Measurements from ENCODE around the gene C6orf141.

C6orf141 gene

DNA sequence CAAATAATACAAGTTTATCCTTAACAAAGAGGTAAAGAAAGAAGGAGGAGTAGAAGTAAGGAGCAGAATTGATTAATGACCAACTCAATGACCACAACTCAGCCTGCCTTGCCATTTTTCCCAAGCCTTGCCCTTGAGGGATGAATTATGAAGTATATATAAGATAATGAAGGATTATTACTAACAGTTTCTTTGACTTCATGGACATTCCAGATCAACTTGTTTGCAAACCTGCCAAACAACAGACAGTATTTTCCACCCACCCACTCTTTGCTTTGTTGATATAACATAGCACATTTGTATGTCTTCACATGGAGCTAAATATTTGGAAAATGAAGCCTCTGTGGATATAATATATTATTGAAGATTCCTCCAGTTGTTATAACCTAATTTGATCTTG, 9.9 kb upstream of the C6orf141 start:
- FAIRE-seq, result no peak

DNA sequence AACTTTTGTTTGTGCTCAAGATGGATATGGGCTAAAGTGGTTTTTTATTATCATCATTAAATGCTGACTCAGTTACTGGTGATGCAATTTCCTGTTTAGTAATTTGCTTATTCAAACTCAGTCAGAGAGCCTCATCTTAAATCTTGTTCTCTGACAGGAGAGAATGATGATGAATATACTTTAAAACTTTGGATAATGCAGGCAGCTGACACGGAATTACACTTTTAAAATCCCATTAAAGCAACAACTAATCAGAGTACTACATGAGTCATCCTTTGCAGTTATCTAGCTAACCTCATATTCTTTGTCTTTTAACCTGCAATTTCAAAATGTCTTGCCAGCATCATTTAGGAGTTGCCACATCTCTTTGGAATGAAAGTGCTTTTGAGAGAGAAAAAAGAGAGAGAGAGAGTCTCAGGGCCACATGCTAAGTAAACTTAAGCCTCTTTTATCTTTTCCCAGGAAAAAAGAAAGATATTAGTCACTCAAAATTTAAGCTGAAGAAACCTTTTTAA, 9.2 kb upstream of the C6orf141 start:
- FAIRE-seq, result no peak

GRCh38 chr6:49541936-49542335, 8.5 kb upstream of the C6orf141 start:
- FAIRE-seq, result no peak

GRCh38 chr6:49543087-49543858, 7.2 kb upstream of the C6orf141 start:
- no peak for FAIRE-seq

- FAIRE-seq, result no peak
These were observed 4.1 kb upstream of the C6orf141 start for GRCh38 chr6:49546331-49546730.

- FAIRE-seq, result no peak
These were observed 1.7 kb upstream of the C6orf141 start for GRCh38 chr6:49548613-49549304.

- no peak for FAIRE-seq
These were observed 577 bp upstream of the C6orf141 start for GRCh38 chr6:49549691-49550491.

DNA sequence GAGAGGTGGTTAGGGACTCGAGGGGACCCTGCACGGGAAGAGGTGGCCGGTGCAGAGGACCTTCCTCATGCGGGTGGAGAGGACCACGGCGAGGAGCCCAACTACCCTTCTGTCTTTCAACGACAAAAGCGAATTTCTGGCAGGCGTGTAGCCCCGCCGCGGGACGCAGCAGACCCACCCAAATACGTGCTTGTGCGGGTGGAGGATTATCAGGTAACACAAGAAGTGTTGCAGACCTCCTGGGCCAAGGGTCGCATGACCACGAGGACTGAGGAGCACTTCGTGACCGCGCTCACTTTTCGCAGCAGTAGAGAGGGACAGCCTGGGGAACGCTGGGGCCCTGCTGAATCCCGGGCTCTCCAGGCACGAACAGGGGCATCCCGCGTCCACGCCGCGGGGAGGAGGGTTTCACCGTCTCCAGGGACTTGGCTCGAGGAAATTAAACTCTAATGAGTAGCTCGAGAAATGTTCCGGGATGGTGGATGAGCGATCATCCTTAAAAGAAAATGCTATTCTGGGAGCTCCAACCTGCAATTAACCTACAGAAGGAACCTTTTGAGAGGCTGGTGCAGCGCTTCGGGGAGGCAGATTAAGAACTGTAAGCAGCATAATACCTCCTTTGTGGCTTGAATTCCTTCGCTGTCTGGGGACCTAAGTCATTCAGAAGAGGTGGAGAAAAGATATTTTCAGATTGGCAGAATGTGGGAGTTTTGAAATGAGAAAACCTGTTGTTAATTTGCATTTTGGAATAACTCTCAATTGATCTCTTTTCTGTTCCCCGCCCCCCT, 804 bp downstream of the C6orf141 start:
- no peak for FAIRE-seq

GRCh38 chr6:49551866-49552129, 1.3 kb downstream of the C6orf141 start:
- no peak for FAIRE-seq

DNA sequence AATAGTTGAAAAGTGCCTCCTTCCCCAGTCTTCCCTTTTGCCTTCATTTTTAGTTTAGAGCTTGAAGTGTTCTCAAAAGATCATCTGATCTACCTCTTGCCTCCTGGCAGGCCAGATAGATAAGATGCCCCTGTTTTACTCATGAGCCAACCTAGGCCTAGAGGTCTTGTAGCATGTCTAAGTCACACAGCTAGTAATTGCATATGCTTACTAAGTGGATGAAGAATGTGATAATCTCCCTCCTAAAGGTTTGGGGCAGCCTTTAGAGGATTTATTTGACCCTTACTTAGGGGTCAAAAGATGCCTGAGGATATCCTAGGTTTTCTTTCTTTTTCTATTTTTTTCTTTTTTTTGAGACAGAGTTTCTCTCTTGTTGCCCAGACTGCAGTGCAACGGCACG, 2.1 kb downstream of the C6orf141 start:
- FAIRE-seq, result no peak

DNA sequence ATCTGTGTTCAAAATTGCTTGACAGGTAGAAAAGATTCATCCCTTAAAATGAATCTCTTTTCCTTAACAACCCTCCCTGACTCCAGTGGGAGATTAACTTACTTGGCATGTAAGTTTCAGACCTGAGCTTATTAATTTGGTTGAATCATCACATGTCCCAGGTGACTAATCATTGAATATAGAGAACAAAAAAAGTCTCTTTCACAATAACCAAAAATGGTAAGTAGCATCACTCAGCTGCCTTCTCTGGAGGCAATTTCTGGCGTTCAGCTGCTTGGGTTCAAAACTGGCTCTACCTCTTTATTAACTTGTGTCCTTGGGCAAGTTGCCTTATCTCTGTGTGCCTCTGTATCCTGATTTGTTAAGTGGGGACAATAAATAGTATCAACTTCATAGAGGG, 2.9 kb downstream of the C6orf141 start:
- FAIRE-seq, result no peak

GRCh38 chr6:49555951-49556350, 5.5 kb downstream of the C6orf141 start:
- FAIRE-seq, result no peak

DNA sequence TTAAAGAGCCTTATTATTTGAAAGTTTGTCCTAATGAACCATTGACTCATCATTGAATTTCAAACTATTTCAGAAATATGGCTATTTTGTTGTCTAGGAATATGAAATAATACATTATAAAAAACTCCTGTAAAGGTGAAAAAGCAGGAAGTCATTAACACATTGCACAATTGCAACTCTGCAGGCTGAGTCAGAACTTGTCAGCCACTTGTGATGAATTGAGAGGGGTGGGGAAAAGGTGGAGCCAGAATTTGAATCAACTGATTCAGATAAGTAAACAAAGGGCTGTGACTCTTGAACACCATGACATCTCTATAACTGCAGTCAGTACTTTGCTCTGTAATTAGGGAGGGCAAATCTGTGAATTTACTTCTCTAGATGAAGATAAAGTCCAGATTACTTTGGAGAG, 6.0 kb downstream of the C6orf141 start:
- no peak for FAIRE-seq

- FAIRE-seq, result no peak
These were observed 6.7 kb downstream of the C6orf141 start for GRCh38 chr6:49557177-49557576.

GRCh38 chr6:49558238-49558637, 7.8 kb downstream of the C6orf141 start:
- no peak for FAIRE-seq

- FAIRE-seq, result no peak
These were observed 12.8 kb downstream of the C6orf141 start for GRCh38 chr6:49563006-49563886.

DNA sequence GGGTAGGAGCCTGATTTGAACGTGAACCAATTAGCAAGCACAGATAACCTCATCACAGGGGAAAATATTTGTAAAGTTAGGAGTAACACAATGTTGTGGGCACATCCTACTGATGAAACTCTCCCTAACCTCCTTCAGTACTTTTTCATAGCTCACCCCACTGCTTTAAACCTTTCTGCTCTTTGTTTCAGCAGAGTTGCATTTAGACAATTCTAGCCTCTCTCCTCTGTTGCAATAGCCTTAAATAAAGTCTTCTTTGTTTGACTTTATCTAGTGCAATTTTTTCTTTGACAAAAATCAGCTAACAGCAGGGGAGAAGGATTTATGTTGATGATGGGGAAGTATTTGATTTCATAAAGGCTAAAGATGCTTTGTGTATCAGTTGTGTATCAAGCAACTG, 14.1 kb downstream of the C6orf141 start:
- FAIRE-seq, result no peak

DNA sequence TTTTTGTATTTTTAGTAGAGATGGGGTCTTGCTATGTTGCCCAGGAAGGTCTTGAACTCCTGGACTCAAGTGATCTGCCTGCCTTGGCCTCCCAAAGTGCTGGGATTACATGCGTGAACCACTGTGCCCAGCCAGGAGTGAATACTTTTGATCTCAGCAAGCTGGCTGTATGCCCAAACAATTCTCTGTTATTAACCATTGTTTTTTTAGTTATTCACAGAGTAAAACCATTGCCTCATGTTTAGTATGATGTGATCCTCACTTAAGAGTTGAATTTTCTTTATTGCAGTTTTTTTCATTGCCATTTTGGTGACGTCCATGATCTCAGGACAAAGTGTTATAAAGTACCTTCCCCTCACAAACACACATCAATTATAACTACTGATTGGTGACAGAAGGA, 14.8 kb downstream of the C6orf141 start:
- no peak for FAIRE-seq

GRCh38 chr6:49565855-49566254, 15.4 kb downstream of the C6orf141 start:
- FAIRE-seq, result no peak

- no peak for FAIRE-seq
These were observed 20.1 kb downstream of the C6orf141 start for GRCh38 chr6:49570474-49571079.

- no peak for FAIRE-seq
These were observed 26.1 kb downstream of the C6orf141 start for GRCh38 chr6:49576618-49577017.

All from G401.6 (cell line).